H1 (cell line): Measurements from ENCODE around the gene AGO3. TPM values are rescaled to one million over a fixed set of nuclear protein-coding genes. Genes with fewer than 3 reads are reported as not detected.

Source experiments
- CTCF ChIA-PET: fragments of 300-600 bp; sonication (Branson Sonifier 250); formaldehyde crosslinking; loops from one replicate; lab custom pipeline; 2021; ENCODE audit not compliant: partially characterized antibody; lab: Charles Lee
- POLR2A ChIA-PET: fragments of 300-600 bp; sonication (Branson Sonifier 250); formaldehyde crosslinking; loops from one replicate; lab custom pipeline; 2021; ENCODE audit warnings: inconsistent platforms; ENCODE audit not compliant: partially characterized antibody; lab: Charles Lee
- DNase-seq, 2 experiments: peaks; one replicate each; pipeline versions ENCODE4 v3.0.0 to v3.0.0-alpha.2; 2010 to 2022; ENCODE audit warnings: low spot score in 2 of 2, low read depth in 1 of 2, mixed read lengths in 1 of 2
- FAIRE-seq: peaks from 2 replicates; lab custom pipeline; 2011; peaks lifted over from hg19 to GRCh38; lab: Jason Lieb, UNC
- H2AFZ ChIP-seq: 2 replicates; pipeline ENCODE4 v1.8.1; 2012; ENCODE audit warnings: low read length, inconsistent platforms
- H2AK5ac ChIP-seq: 2 replicates; pipeline ENCODE4 v1.6.1; 2013; ENCODE audit warnings: low read depth, low read length
- H2BK120ac ChIP-seq: replicated peaks from 2 replicates; pipeline ENCODE3; 2013; ENCODE audit warnings: low read depth, low read length, inconsistent platforms
- H2BK12ac ChIP-seq: 2 replicates; pipeline ENCODE4 v1.6.1; 2013; ENCODE audit warnings: low read depth, low read length
- H2BK15ac ChIP-seq: 2 replicates; pipeline ENCODE4 v1.6.1; 2013; ENCODE audit warnings: low read length
- H2BK20ac ChIP-seq: 2 replicates; pipeline ENCODE4 v1.6.1; 2013; ENCODE audit warnings: low read length
- H2BK5ac ChIP-seq: 2 replicates; pipeline ENCODE4 v1.6.1; 2013; ENCODE audit warnings: low read depth, low read length
- H3K14ac ChIP-seq: 2 replicates; pipeline ENCODE4 v1.6.1; 2013; ENCODE audit warnings: inconsistent platforms; ENCODE audit not compliant: insufficient read length
- H3K18ac ChIP-seq: 2 replicates; pipeline ENCODE4 v1.6.1; 2013; ENCODE audit warnings: low read length; ENCODE audit errors: extremely low read depth
- H3K23ac ChIP-seq: 2 replicates; pipeline ENCODE4 v1.6.1; 2013; ENCODE audit warnings: inconsistent platforms; ENCODE audit not compliant: insufficient read length
- H3K23me2 ChIP-seq: 2 replicates; pipeline ENCODE4 v1.6.1; 2013; ENCODE audit warnings: low read depth, low read length
- H3K27ac ChIP-seq: 2 replicates; pipeline ENCODE4 v1.6.1; 2011; ENCODE audit warnings: low read depth, low read length, inconsistent platforms
- H3K27me3 ChIP-seq, 4 experiments: replicated peaks in 1 of 4; 1 replicate in 1 of 4; 2 replicates in 3 of 4; pipeline versions ENCODE4 v1.6.1 to v1.8.1; 2011 to 2013; ENCODE audit warnings: low read length in 3 of 4, mild to moderate bottlenecking in 3 of 4, inconsistent platforms in 2 of 4, mixed read lengths in 2 of 4, moderate library complexity in 1 of 4; ENCODE audit not compliant: control insufficient read depth in 3 of 4, insufficient read depth in 3 of 4; ENCODE audit errors: extremely low read depth in 1 of 4
- H3K36me3 ChIP-seq, 4 experiments: 2 replicates each; pipeline versions ENCODE4 v1.6.1 to v1.8.1; 2011 to 2013; ENCODE audit warnings: mild to moderate bottlenecking in 4 of 4, low read length in 3 of 4, moderate library complexity in 2 of 4, control low read depth in 1 of 4, inconsistent platforms in 1 of 4; ENCODE audit not compliant: insufficient read depth in 4 of 4, control insufficient read depth in 2 of 4
- H3K4ac ChIP-seq: replicated peaks from 2 replicates; pipeline ENCODE3; 2013; ENCODE audit warnings: low read length, low read depth, mixed read lengths, inconsistent platforms; ENCODE audit not compliant: insufficient read length
- H3K4me1 ChIP-seq, 4 experiments: replicated peaks in 1 of 4; 1 replicate in 1 of 4; 2 replicates in 3 of 4; pipeline versions ENCODE4 v1.6.1 to v1.8.1; 2011 to 2013; ENCODE audit warnings: low read length in 3 of 4, inconsistent platforms in 2 of 4, mixed read lengths in 1 of 4; ENCODE audit not compliant: insufficient read depth in 4 of 4, control insufficient read depth in 3 of 4
- H3K4me2 ChIP-seq, 2 experiments: 2 replicates each; pipeline versions ENCODE4 v1.6.1 to v1.8.1; 2011 to 2013; ENCODE audit warnings: low read depth in 2 of 2, low read length in 2 of 2, control low read depth in 1 of 2, inconsistent platforms in 1 of 2, mild to moderate bottlenecking in 1 of 2; ENCODE audit not compliant: insufficient read depth in 1 of 2
- H3K4me3 ChIP-seq, 4 experiments: fragments of 200-600, 300-600 bp in 1 of 4; sonication (generic), shearing (Covaris generic), sonication (Bioruptor Twin) in 1 of 4; 2 replicates each; pipeline versions ENCODE4 v1.5.1 to v1.8.1; 2011 to 2016; ENCODE audit warnings: low read length in 4 of 4, low read depth in 3 of 4, control low read depth in 2 of 4, inconsistent platforms in 2 of 4, mild to moderate bottlenecking in 2 of 4, mixed read lengths in 1 of 4, moderate library complexity in 1 of 4; ENCODE audit not compliant: insufficient read depth in 2 of 4; ENCODE audit errors: extremely low read depth in 1 of 4
- H3K56ac ChIP-seq: replicated peaks from 2 replicates; pipeline ENCODE3; 2013; ENCODE audit warnings: low read depth, mild to moderate bottlenecking, mixed read lengths, low read length, inconsistent platforms; ENCODE audit not compliant: insufficient read length
- H3K79me1 ChIP-seq: 2 replicates; pipeline ENCODE4 v1.6.1; 2013; ENCODE audit warnings: low read depth, low read length, control low read depth
- H3K79me2 ChIP-seq, 2 experiments: 2 replicates each; pipeline versions ENCODE4 v1.6.1 to v1.8.1; 2012 to 2013; ENCODE audit warnings: low read length in 2 of 2, mild to moderate bottlenecking in 2 of 2, inconsistent platforms in 1 of 2; ENCODE audit not compliant: insufficient read depth in 2 of 2, control insufficient read depth in 1 of 2
- H3K9ac ChIP-seq, 4 experiments: replicated peaks in 1 of 4; 1 replicate in 1 of 4; 2 replicates in 3 of 4; pipeline versions ENCODE4 v1.6.1 to v1.8.1; 2011 to 2013; ENCODE audit warnings: low read depth in 3 of 4, low read length in 3 of 4, control low read depth in 2 of 4, mild to moderate bottlenecking in 2 of 4, moderate library complexity in 2 of 4, inconsistent platforms in 1 of 4; ENCODE audit errors: extremely low read depth in 1 of 4
- H3K9me3 ChIP-seq, 2 experiments: 2 replicates each; pipeline versions ENCODE4 v1.6.1 to v1.8.1; 2012 to 2013; ENCODE audit warnings: mild to moderate bottlenecking in 2 of 2, moderate library complexity in 2 of 2, control low read depth in 1 of 2, inconsistent platforms in 1 of 2, low read depth in 1 of 2, low read length in 1 of 2, mixed read lengths in 1 of 2; ENCODE audit not compliant: insufficient read depth in 2 of 2
- H4K20me1 ChIP-seq, 2 experiments: replicated peaks in 1 of 2; 2 replicates each; pipeline versions ENCODE3 to v1.8.1; 2011 to 2013; ENCODE audit warnings: inconsistent platforms in 2 of 2, low read length in 2 of 2, mild to moderate bottlenecking in 1 of 2; ENCODE audit not compliant: insufficient read depth in 2 of 2, control insufficient read depth in 1 of 2
- H4K5ac ChIP-seq: 2 replicates; pipeline ENCODE4 v1.6.1; 2013; ENCODE audit warnings: low read length, low read depth, mixed read lengths, inconsistent platforms; ENCODE audit not compliant: insufficient read length
- H4K8ac ChIP-seq: 2 replicates; pipeline ENCODE4 v1.8.0; 2013; ENCODE audit warnings: mild to moderate bottlenecking, moderate library complexity, low read length, inconsistent platforms; ENCODE audit not compliant: insufficient read depth; ENCODE audit errors: extremely low read depth
- H4K91ac ChIP-seq: replicated peaks from 2 replicates; pipeline ENCODE3; 2013; ENCODE audit warnings: low read length, mixed read lengths, inconsistent platforms; ENCODE audit not compliant: insufficient read length
- ASH2L ChIP-seq: fragments of 200-600, 300-600 bp; sonication (generic); IDR thresholded peaks from one replicate; pipeline ENCODE4 v1.7.1; 2017; ENCODE audit warnings: low read length
- CHD1 ChIP-seq: IDR thresholded peaks from 2 replicates; pipeline ENCODE4 v1.6.1; 2012; ENCODE audit warnings: low read depth, low read length, improper control_type of control experiment
- FOSL1 ChIP-seq: IDR thresholded peaks from 2 replicates; pipeline ENCODE4 v1.6.1; 2011; ENCODE audit warnings: mild to moderate bottlenecking, low read depth, low read length, moderate library complexity; ENCODE audit not compliant: insufficient read depth
- GTF2F1 ChIP-seq: IDR thresholded peaks from 2 replicates; pipeline ENCODE4 v1.6.1; 2012; ENCODE audit warnings: low read depth, low read length, improper control_type of control experiment, borderline replicate concordance
- NRF1 ChIP-seq: IDR thresholded peaks from 2 replicates; pipeline ENCODE4 v1.6.1; 2011; ENCODE audit warnings: mild to moderate bottlenecking, low read depth, low read length, improper control_type of control experiment
- POLR2AphosphoS5 ChIP-seq: IDR thresholded peaks from 2 replicates; pipeline ENCODE4 v1.6.1; 2011; ENCODE audit warnings: low read depth, low read length
- POU5F1 ChIP-seq: IDR thresholded peaks from 2 replicates; pipeline ENCODE4 v1.6.1; 2011; ENCODE audit warnings: low read depth, mild to moderate bottlenecking, low read length, moderate library complexity
- RNF2 ChIP-seq: fragments of 200-900, 300-1000 bp; sonication (generic); IDR thresholded peaks from 2 replicates; pipeline ENCODE4 v1.7.1; 2016; ENCODE audit warnings: borderline replicate concordance, low read depth, mild to moderate bottlenecking, antibody characterized with exemption, low read length; ENCODE audit not compliant: poor library complexity, severe bottlenecking; ENCODE audit errors: missing control alignments
- SP1 ChIP-seq: IDR thresholded peaks from 2 replicates; pipeline ENCODE4 v1.6.1; 2011; ENCODE audit warnings: low read depth, low read length
- TEAD4 ChIP-seq: IDR thresholded peaks from 2 replicates; pipeline ENCODE4 v1.6.1; 2012; ENCODE audit warnings: low read depth, low read length, inconsistent platforms, mixed read lengths
- YY1 ChIP-seq: IDR thresholded peaks from 2 replicates; pipeline ENCODE4 v1.6.1; 2011; ENCODE audit warnings: low read depth, mild to moderate bottlenecking, low read length
- WGBS, 2 experiments: shearing (Covaris generic) in 1 of 2; methylation state at CpG; one replicate each; pipeline versions ENCODE4 v1.1.6 to v1.1.7; 2013 to 2015; ENCODE audit warnings: low lambda C conversion rate in 2 of 2, mixed read lengths in 2 of 2, inconsistent platforms in 1 of 2, low coverage in 1 of 2, missing lambda C conversion rate in 1 of 2; ENCODE audit not compliant: insufficient replicate concordance in 2 of 2, insufficient coverage in 1 of 2, insufficient read length in 1 of 2; ENCODE audit errors: extremely low coverage in 1 of 2, missing lambda C conversion rate in 1 of 2; 5-methylcytosine and 5-hydroxymethylcytosine counted together
- polyA plus RNA-seq, 7 experiments: library from polyadenylated mRNA; depleted of rRNA in 3 of 7; stranded (reverse) in 5 of 7; unstranded in 2 of 7; fragments of >200 nt in 5 of 7; fragments of 200-250 nt in 2 of 7; gene quantifications; 1 replicate in 5 of 7; 2 replicates in 1 of 7; 4 replicates in 1 of 7; pipeline versions ENCODE4 v1.2.1 to v1.2.3, GENCODE V29; 2011 to 2013; ENCODE audit warnings: missing spikeins in 2 of 7, mixed read lengths in 2 of 7
- total RNA-seq: library from RNA; stranded (reverse); fragmentation: NEBNext Ultra II Directional; extraction: Animal tissue kit (Norgen Biotek cat#: 25700); gene quantifications from 2 replicates; pipeline ENCODE4 v1.2.1, GENCODE V29; 2021
- TF ChIP-seq, protein P1 (sequence below): IDR thresholded peaks from 2 replicates; pipeline ENCODE4 v1.6.1; 2011; ENCODE audit warnings: low read depth, mild to moderate bottlenecking, low read length; ENCODE audit not compliant: insufficient read depth

The AGO3 gene
- total and polyA plus RNA-seq, 2 of the 8 experiments (the other 6 are each of a cell fraction or from before 2014, with no cell fraction given), result 10.7 to 26.4 TPM

- H3K4ac ChIP-seq, result no peak overlapping the region
- no peaks in the 10 kb centered on the region for H4K20me1 ChIP-seq
- DNase-seq (no peak), FAIRE-seq (no peak)
- 92% methylated on average over 2 of the region's 2 CpGs; no CpG with 5 or more reads in 1 of the 2 experiments for WGBS, 2 experiments
- H3K4me2 ChIP-seq, result no peak overlapping the region
- H4K8ac ChIP-seq, result no peak overlapping the region
- no peaks in the 10 kb centered on the region for H3K23me2 ChIP-seq
- no peaks in the 10 kb centered on the region for H3K79me1 ChIP-seq
- no peak overlapping the region for H2AFZ ChIP-seq
- peaks cover 0 to 6% (median 0%) of the 10 kb centered on the region in 4 experiments; a peak in 1 of 8 replicates for H3K36me3 ChIP-seq
- no peak overlapping the region for H3K4me3 ChIP-seq
- no peak overlapping the region for H4K91ac ChIP-seq
- H3K23ac ChIP-seq, result no peak overlapping the region
- TF ChIP-seq CHD1 (no peak), NRF1 (no peak), YY1 (no peak), ASH2L (no peak), POLR2AphosphoS5 (no peak), RNF2 (no peak), POU5F1 (no peak), FOSL1 (no peak), GTF2F1 (no peak), SP1 (no peak), TEAD4 (no peak)
- TF ChIP-seq, protein P1, sequence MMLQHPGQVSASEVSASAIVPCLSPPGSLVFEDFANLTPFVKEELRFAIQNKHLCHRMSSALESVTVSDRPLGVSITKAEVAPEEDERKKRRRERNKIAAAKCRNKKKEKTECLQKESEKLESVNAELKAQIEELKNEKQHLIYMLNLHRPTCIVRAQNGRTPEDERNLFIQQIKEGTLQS, result no peak
- no peak overlapping the region for H2BK20ac ChIP-seq
- no peaks in the 10 kb centered on the region for H3K79me2 ChIP-seq
- H3K14ac ChIP-seq, result no peak overlapping the region
- no peak overlapping the region for H2BK12ac ChIP-seq
- no peak overlapping the region for H3K27ac ChIP-seq
- H2BK120ac ChIP-seq, result no peak overlapping the region
- ChIA-PET POLR2A (interaction anchor here (0.8 to 1.3 kb wide), 2 partner anchors 45 to 131 kb away, joined by 3 read pairs; no protein-coding TSS in a partner anchor), CTCF (interaction anchor here (0.6 kb wide), 1 partner anchor 37 kb away, joined by 3 read pairs; no protein-coding TSS in a partner anchor)
- H2BK15ac ChIP-seq, result no peak overlapping the region
- no peak overlapping the region for H3K56ac ChIP-seq
- H3K9ac ChIP-seq, result no peak overlapping the region
- no peak overlapping the region for H2AK5ac ChIP-seq
- H3K27me3 ChIP-seq, result no peaks in the 10 kb centered on the region
- H4K5ac ChIP-seq, result no peak overlapping the region
- no peak overlapping the region for H3K18ac ChIP-seq
- no peak overlapping the region for H2BK5ac ChIP-seq
- H3K9me3 ChIP-seq, result no peaks in the 10 kb centered on the region
- H3K4me1 ChIP-seq, result no peaks in the 10 kb centered on the region
Measured at GRCh38 chr1:36007741-36008140, 76.8 kb downstream of the AGO3 start.
